GM12878 (cell line): ENCODE measurements around the gene ATG9A. TPM values are rescaled to one million over a fixed set of nuclear protein-coding genes. Genes with fewer than 3 reads are reported as not detected.

ENCODE experiments used
- ATF7 ChIP-seq: fragments of 450-650 bp; IDR thresholded peaks from 2 replicates; pipeline ENCODE4 v1.6.1; 2016; ENCODE audit warnings: low read depth, mild to moderate bottlenecking
- BCL11A ChIP-seq: IDR thresholded peaks from 2 replicates; pipeline ENCODE4 v1.6.1; 2011; ENCODE audit warnings: low read depth, low read length
- BCL3 ChIP-seq: IDR thresholded peaks from 2 replicates; pipeline ENCODE4 v1.6.1; 2011; ENCODE audit warnings: borderline replicate concordance, low read depth, mild to moderate bottlenecking, moderate library complexity, low read length; ENCODE audit not compliant: insufficient read depth, poor library complexity, severe bottlenecking
- BHLHE40 ChIP-seq, 2 experiments: fragments of 450-650 bp in 1 of 2; IDR thresholded peaks; 2 replicates each; pipeline ENCODE4 v1.6.1; 2011 to 2017; ENCODE audit warnings: low read depth in 2 of 2, borderline replicate concordance in 1 of 2, improper control_type of control experiment in 1 of 2, low read length in 1 of 2, mild to moderate bottlenecking in 1 of 2
- CREB1 ChIP-seq: IDR thresholded peaks from 2 replicates; pipeline ENCODE4 v1.6.1; 2012; ENCODE audit warnings: low read depth, mild to moderate bottlenecking, inconsistent platforms
- E2F8 ChIP-seq: fragments of 450-650 bp; IDR thresholded peaks from 2 replicates; pipeline ENCODE4 v1.6.1; 2018; ENCODE audit warnings: mild to moderate bottlenecking, low read depth, moderate library complexity; ENCODE audit not compliant: partially characterized antibody
- ETV6 ChIP-seq, 2 experiments: fragments of 450-650 bp in 1 of 2; IDR thresholded peaks in 1 of 2; conservative IDR thresholded peaks in 1 of 2; 2 replicates each; pipeline ENCODE4 v1.6.1; 2014; ENCODE audit warnings: antibody characterized with exemption in 1 of 2, borderline replicate concordance in 1 of 2, low read depth in 1 of 2, mild to moderate bottlenecking in 1 of 2, moderate library complexity in 1 of 2
- HCFC1 ChIP-seq: fragments of 150-350 bp; IDR thresholded peaks from 2 replicates; pipeline ENCODE4 v1.6.1; 2014; ENCODE audit warnings: low read length
- MLLT1 ChIP-seq: fragments of 450-650 bp; IDR thresholded peaks from 2 replicates; pipeline ENCODE4 v1.6.1; 2016; ENCODE audit warnings: mild to moderate bottlenecking
- NFIC ChIP-seq: IDR thresholded peaks from 2 replicates; pipeline ENCODE4 v1.6.1; 2012; ENCODE audit warnings: low read depth, mild to moderate bottlenecking, inconsistent platforms, low read length, moderate library complexity
- PAX8 ChIP-seq: fragments of 450-650 bp; IDR thresholded peaks from 2 replicates; pipeline ENCODE4 v1.6.1; 2017; ENCODE audit warnings: mild to moderate bottlenecking, moderate library complexity
- RB1 ChIP-seq: fragments of 450-650 bp; formaldehyde crosslinking; IDR thresholded peaks from 2 replicates; pipeline ENCODE4 v1.6.1; 2017; ENCODE audit warnings: mild to moderate bottlenecking, borderline replicate concordance
- RELB ChIP-seq: fragments of 450-650 bp; IDR thresholded peaks from 2 replicates; pipeline ENCODE4 v1.6.1; 2017; ENCODE audit warnings: low read depth, mild to moderate bottlenecking, moderate library complexity
- SIN3A ChIP-seq: IDR thresholded peaks from 2 replicates; pipeline ENCODE4 v1.6.1; 2012; ENCODE audit warnings: low read depth, low read length, improper control_type of control experiment
- SMAD5 ChIP-seq: IDR thresholded peaks from 2 replicates; pipeline ENCODE4 v1.6.1; 2016; ENCODE audit warnings: antibody characterized with exemption, low read depth
- SPI1 ChIP-seq: IDR thresholded peaks from 2 replicates; pipeline ENCODE4 v1.6.1; 2011; ENCODE audit warnings: low read depth, mild to moderate bottlenecking, low read length, moderate library complexity, borderline replicate concordance; ENCODE audit not compliant: insufficient read depth
- TAF1 ChIP-seq: IDR thresholded peaks from 2 replicates; pipeline ENCODE4 v1.6.1; 2011; ENCODE audit warnings: mild to moderate bottlenecking, low read depth, low read length, borderline replicate concordance
- TCF12 ChIP-seq: IDR thresholded peaks from 2 replicates; pipeline ENCODE4 v1.6.1; 2011; ENCODE audit warnings: low read depth, mild to moderate bottlenecking, low read length
- USF2 ChIP-seq: IDR thresholded peaks from 2 replicates; pipeline ENCODE4 v1.6.1; 2011; ENCODE audit warnings: low read depth, low read length, improper control_type of control experiment, borderline replicate concordance
- YBX1 ChIP-seq: fragments of 450-650 bp; IDR thresholded peaks from 2 replicates; pipeline ENCODE4 v1.6.1; 2016; ENCODE audit warnings: antibody characterized with exemption
- ZNF217 ChIP-seq: fragments of 450-650 bp; IDR thresholded peaks from 2 replicates; pipeline ENCODE4 v1.6.1; 2017; ENCODE audit warnings: antibody characterized with exemption, mild to moderate bottlenecking
- polyA plus RNA-seq, 11 experiments: library from polyadenylated mRNA; depleted of rRNA in 4 of 11; unstranded in 6 of 11; stranded (reverse) in 5 of 11; fragments of >200 nt; fragmentation: Nextera tagmentation in 4 of 11; fragmentation: Illumina TruSeq in 1 of 11; extraction: Ambion mirVana in 4 of 11; extraction: Trizol in 1 of 11; gene quantifications; 1 replicate in 1 of 11; 2 replicates in 10 of 11; pipeline versions ENCODE4 v1.2.1 to v1.2.3, GENCODE V29; 2011 to 2016; ENCODE audit warnings: inconsistent platforms in 2 of 11, missing spikeins in 2 of 11, low read depth in 1 of 11
- total RNA-seq, 4 experiments: library from RNA; depleted of rRNA in 3 of 4; stranded (reverse); fragments of >200 nt in 3 of 4; fragmentation: Illumina TruSeq in 1 of 4; extraction: Trizol in 1 of 4; gene quantifications; 2 replicates each; pipeline versions ENCODE4 v1.2.1 to v1.2.3, GENCODE V29; 2013 to 2021

The ATG9A gene
- total and polyA plus RNA-seq, 10 of the 15 experiments (the other 5 are each of a cell fraction or from before 2014, with no cell fraction given), result 0.16 to 37.5 (median 14.6) TPM; not detected in 1

GRCh38 chr2:219245148-219245898, 15.9 kb upstream of the ATG9A start, which contains the start of the genes GLB1L and STK16 (continued):
- TF ChIP-seq SPI1 (0 out of 2 replicates have a peak, but pooled peaks have one; percentile 9), TAF1 (peak; percentile 69; the same call in 1 of the 2 replicates), ZNF217 (no peak), ETV6 (conservative IDR thresholded peaks at IDR 0.05 in 1 of 2, IDR thresholded peaks at IDR 0.05 in 1 of 2; ENCODE audit: borderline replicate concordance in 1 of 2, low read depth in 1 of 2) (no peak), ATF7 (peak; percentile 81), BCL3 (no peak), RB1 (peak; percentile 57; the same call in 1 of the 2 replicates), SMAD5 (peak; percentile 67; the same call in 1 of the 2 replicates), BCL11A (0 out of 2 replicates have a peak, but pooled peaks have one; percentile 1), CREB1 (peak; percentile 97), PAX8 (no peak), NFIC (no peak), MLLT1 (peak; percentile 89), USF2 (no peak), SIN3A (peak; percentile 96), BHLHE40 (IDR thresholded peaks at IDR 0.05; ENCODE audit: borderline replicate concordance in 1 of 2, low read depth in 2 of 2, low read length in 1 of 2) (peak in 1 of 2 experiments; percentile 55; a peak in 1 of 4 replicates), RELB (peak; percentile 90), HCFC1 (peak; percentile 67), TCF12 (no peak), E2F8 (peak; percentile 57), YBX1 (no peak)
